ENCODE measurements around the gene CNTD1. TPM values are rescaled to one million over a fixed set of nuclear protein-coding genes. Genes with fewer than 3 reads are reported as not detected.
"Not testable (repeated sequence)": the region's sequence is repeated elsewhere in the genome, so short reads cannot be mapped to it uniquely, and the experiment has no call there.

The CNTD1 gene
- 0.96 TPM for total RNA-seq (ENCODE audit: insufficient read depth, low replicate concordance)

DNA sequence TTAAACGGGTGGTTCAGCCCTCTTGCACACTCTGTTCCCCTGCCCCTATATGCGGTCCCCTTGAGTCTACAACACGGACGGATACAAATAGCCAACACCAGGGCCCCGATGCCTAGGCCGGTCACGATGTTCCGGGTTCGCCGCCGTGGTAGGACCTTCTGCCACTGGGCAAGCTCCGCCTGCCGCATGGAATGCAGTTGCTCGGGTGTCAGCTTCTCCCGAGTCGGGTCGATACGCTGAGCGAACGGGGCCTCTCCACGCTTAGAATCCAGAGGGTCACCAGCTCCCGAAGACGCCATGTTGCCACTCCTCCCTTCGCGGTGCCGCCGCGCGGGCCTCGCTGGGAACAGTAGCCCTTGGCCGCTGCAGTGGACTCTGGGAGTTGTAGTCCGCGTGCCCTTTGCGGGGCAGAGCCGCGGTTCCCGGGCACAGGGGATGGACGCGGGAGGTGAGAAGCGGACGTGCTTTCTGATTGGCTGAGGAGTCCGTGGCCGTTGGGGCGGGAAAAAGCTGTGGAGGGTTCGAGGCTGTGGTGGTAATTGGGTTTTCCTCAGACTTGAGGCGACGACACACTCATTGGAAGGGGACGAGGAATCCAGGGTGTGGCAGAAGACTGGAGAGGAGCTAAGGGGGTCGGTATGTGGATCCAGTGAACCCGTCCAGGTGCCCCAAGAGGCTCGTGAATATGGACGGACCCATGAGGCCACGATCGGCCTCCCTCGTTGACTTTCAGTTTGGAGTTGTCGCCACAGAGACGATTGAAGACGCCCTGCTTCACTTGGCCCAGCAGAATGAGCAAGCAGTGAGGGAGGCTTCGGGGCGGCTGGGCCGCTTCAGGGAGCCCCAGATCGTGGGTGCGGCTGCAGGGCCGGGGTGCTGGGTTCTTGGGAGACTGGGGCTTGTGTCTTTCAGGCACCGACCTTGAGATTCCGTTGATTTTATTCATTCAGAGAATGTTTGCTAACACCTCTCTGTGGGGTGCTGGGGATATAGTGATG, at the start of gene CNTD1, which contains the start of gene COA3:
CNTD1 (plus strand) TSS at position 479 of the 998 bp plus-strand sequence; CDS start at position 686, 207 bp downstream.
COA3 (minus strand) TSS at position 322 of the 998 bp plus-strand sequence; CDS start at position 299, 23 bp downstream.
- peak; percentile 89 for DNase-seq (ENCODE audit: low spot score)

DNA sequence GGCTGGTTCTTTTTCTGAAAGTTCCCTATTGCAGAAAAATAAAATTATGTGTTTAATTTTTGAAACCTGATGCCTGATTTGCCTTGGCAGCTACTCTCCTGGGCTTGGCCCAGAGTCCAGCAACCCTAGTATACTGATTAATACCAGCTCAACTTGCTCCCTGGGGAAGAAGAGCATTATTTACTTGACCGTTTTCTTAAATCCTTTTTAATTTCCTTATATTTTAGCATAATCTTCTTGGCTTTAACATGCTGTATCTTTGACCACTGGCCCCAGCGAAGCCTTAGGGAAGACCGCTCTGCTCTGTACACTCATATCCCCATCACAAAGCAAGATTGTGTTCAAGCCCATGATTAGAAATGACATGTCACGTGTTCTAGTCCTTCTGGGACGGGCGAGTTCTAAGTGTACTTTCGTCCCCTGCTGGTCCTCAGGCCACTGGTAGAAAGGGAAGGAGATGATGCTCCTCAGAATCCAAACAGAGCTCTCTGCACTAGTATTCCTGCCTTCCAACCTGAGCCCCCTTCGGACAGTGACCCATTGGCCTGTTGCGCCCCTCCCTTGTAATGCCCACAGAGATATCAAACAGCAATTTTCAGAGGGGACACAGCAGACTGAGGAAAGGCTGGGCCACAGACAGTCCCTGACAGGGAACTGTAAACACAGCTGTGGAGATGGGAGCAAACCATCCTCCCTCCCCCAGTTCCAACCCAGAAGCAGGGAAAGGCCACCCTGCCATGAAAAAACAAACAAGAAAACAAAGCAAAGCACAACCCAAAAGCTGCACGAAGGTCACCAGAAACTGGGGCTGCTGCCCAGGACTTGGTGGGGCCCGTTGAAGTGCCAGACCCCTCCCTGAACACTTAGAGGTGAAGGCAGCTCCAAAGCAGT, 49.5 kb upstream of the CNTD1 start:
- no peak for DNase-seq (ENCODE audit: low spot score)

DNA sequence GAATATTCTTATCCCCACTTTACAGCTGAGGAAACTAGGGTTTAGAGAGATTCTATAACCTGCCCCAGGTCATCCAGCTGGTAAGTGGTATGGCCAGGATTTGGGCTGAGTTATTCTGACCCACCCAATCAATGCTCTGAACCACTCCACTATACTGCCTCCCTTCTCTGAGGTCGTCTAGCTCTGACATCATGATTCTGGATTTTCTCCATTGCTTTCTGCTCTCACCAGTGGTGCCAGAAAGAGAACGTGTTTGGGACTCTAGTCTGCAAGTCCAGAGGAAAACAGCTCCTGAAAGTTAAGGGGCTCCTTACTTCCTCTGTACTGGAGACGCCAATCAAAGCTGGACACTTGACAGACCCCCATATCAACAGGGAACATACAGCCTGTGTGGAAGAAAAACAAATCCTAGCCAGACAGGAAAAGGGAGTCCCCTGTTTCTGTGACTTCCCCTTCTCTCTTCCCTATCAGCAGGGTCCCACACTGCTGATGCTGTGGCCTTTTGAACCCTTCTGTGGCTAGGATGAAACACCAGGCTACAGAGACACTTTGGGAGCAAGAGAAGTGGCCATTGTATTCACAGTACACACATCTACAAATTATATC, 47.8 kb upstream of the CNTD1 start:
- DNase-seq (ENCODE audit: low spot score): peak; percentile 34

DNA sequence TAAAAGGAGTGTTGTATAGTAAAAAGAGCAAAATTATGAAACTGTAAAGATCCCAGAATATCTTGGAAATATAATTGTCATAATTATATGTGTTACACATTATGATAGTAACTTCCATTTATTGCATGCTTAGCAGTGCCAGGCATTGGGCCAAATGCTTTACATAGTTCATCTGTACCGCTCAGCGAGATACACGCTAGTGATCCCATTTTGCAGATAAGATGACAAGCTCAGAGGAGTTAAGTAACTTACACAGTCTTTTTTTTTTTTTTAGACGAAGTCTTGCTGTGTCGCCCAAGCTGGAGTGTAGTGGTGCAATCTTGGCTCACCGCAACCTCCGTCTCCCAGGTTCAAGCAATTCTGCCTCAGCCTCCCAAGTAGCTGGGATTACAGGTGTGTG, 47.0 kb upstream of the CNTD1 start:
- DNase-seq (ENCODE audit: low spot score): peak; percentile 49

DNA sequence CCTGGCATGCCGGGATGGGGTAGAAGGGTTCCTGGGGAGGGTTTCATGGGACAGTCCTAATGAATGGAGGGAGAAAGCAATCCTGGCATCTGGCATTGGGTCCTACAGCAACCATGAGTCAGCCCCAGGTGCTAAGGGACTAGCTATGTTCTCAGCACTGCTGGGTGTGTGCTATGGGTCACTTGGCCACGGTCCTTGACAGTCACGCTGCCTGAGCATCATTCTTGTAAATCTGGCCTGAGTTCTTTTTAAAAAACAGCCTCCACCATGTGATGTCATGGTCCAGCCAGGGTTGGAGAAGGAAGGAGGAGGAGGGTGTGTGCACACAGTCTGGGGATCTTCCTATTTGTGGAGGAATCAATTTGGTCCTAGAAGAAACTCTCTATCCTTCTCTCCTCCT, 43.9 kb upstream of the CNTD1 start:
- DNase-seq (ENCODE audit: low spot score): no peak

GRCh38 chr17:42759982-42760651, 38.5 kb upstream of the CNTD1 start:
- no peak for DNase-seq (ENCODE audit: low spot score)

- peak; percentile 53 for DNase-seq (ENCODE audit: low spot score)
These were observed 37.7 kb upstream of the CNTD1 start, which contains the start of gene RAMP2 for GRCh38 chr17:42760652-42761581. TSS of gene RAMP2 (plus strand) at chr17:42761227. CDS start at chr17:42761262, 35 bp downstream.

GRCh38 chr17:42761638-42762037, 37.0 kb upstream of the CNTD1 start:
- DNase-seq (ENCODE audit: low spot score): no peak

GRCh38 chr17:42766124-42766523, 32.5 kb upstream of the CNTD1 start:
- no peak for DNase-seq (ENCODE audit: low spot score)

DNA sequence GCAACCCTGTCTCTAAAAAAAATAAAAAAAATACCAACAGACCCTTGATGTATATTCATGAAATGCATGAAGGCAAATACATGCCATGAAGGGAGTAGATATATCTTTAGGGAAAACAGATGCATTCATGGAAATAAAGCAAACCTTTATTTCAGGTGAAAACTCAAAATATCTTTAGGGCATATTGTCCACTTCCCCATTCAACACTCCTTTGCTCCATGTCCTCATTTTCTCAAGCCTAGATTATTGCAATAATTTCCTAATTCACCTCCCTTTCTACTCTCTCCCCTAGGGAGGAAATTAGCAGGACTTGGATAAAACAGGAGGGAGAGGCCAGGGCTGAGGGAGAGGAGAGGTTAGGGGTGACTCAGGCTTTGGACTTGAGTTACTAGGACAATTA, 31.1 kb upstream of the CNTD1 start:
- no peak for DNase-seq (ENCODE audit: low spot score)

- not testable (repeated sequence) for DNase-seq (ENCODE audit: low spot score)
These were observed 30.7 kb upstream of the CNTD1 start for GRCh38 chr17:42768006-42768405.

DNA sequence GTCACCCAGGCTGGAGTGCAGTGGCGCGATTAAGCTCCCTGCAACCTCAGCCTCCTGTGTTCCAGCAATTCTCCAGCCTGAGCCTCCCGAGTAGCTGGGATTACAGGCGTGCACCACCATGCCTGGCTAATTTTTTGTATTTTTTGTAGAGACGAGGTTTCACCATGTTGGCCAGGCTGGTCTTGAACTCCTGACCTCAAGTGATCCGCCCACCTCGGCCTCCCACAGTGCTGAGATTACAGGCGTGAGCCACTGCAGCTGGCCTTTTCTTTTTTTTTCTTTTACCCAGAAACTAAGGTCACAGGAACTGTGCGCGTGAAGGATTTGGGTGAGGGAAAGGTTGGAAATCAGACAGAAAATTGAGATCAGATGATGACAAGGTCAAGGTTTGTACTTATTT, 28.7 kb upstream of the CNTD1 start:
- DNase-seq (ENCODE audit: low spot score): not testable (repeated sequence)

DNA sequence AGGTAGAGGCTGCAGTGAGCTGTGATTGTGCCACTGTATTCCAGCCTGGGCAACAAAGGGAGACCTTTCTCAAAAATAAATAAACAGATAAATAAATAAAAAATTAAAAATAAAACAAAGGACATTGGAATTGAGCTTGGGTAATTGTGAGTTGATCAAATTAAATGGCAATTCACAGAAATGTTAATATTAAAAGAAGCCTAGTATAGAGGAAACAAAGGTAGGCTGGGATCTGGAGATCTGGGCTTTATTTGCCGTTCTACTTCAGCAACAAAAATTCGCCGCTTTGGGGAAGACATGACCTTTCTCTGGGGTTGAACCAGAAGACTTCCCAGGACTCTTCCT, 25.7 kb upstream of the CNTD1 start:
- DNase-seq (ENCODE audit: low spot score): no peak

- peak; percentile 87 for DNase-seq (ENCODE audit: low spot score)
These were observed 25.2 kb upstream of the CNTD1 start, which contains the start of gene VPS25 for GRCh38 chr17:42773290-42774035. TSS of gene VPS25 (plus strand) at chr17:42773449. CDS start at chr17:42773476, 27 bp downstream.

DNA sequence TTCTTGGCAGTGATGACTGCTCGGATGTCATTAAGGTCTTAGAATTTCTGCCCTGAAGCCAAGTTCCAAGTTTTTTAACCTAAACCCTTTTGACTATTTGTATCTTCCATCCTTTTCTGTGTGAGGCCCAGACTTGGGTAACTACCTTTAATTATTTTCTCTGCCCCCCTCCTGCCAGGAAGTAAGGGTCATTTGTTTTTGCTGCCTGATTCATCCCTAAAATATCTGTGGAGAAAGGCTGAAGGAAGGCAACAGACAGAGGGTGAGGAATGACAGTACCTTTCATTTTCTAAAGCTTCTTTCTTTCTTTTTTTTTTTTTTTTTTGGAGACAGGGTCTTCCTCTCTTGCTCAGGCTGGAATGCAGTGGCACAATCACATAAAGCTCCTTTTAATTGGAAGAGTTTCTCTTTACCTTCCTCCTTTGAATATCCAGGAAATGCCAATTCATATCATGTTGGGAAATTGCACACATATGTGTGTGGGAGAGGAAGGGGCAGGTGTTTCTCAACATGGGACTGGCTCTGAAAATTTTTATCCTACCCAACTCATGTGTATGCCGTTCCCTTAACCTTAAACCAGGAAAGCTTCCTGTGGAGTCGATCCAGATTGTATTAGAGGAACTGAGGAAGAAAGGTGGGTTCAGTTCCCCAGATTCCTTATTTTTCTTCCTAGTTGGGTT, 24.5 kb upstream of the CNTD1 start:
- no peak for DNase-seq (ENCODE audit: low spot score)

DNA sequence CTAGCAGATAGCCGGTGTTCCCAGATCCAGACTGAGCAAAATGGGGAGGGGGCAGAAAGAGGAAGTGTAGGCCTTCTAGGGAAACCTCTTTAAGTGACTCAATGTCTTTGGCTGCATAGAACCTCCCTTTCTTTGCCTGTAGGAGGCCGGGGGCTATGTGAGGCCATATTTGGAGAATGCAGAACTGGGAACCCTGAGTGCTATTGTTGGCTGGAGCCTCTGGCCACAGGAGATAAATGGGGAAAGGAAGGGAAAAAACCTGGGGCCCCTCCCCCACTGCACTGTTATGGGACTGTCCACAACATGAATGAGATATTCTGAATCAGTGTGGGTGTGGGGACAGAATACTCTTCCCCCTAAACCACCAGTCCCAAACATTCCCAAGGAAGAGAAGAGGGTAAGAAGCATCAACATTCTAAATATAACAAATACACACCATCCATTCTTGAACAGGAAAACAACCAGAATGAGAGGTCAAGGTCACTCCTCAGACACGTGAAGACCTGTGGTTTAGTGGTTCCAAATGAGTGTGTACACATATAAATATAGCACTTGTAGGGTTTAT, 23.0 kb upstream of the CNTD1 start:
- no peak for DNase-seq (ENCODE audit: low spot score)

GRCh38 chr17:42778570-42778969, 20.1 kb upstream of the CNTD1 start:
- DNase-seq (ENCODE audit: low spot score): no peak

DNA sequence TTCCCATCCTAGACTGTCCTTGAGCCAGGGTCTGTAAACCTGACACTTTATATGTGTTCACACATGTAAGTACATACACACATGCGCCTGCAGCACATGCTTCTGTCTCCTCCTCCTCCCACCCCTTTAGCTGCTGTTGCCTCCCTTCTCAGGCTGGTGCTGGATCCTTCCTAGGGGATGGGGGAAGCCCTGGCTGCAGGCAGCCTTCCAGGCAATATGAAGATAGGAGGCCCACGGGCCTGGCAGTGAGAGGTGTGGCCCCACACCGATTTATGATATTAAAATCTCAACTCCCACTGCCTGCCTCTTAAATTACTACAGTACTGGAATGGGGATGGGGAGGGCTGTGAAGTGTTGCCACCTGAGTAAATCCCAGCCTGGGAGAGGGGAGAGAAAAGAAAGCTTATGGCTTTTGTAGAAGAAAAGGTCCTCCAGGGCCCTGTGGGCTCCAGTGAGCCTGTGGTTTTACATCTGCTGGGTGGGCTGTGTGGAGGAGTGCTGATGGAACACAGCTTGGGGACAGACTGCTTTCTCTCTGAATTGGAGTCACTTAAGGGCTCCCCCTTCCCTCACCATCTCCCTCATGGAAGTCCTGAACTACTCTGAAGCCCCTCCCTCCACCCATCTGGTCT, 19.2 kb upstream of the CNTD1 start:
- no peak for DNase-seq (ENCODE audit: low spot score)
